ENCODE results near the gene MEX3A.
"Not testable (repeated sequence)": the region's sequence is repeated elsewhere in the genome, so short reads cannot be mapped to it uniquely, and the experiment has no call there.

Gene MEX3A, protein sequence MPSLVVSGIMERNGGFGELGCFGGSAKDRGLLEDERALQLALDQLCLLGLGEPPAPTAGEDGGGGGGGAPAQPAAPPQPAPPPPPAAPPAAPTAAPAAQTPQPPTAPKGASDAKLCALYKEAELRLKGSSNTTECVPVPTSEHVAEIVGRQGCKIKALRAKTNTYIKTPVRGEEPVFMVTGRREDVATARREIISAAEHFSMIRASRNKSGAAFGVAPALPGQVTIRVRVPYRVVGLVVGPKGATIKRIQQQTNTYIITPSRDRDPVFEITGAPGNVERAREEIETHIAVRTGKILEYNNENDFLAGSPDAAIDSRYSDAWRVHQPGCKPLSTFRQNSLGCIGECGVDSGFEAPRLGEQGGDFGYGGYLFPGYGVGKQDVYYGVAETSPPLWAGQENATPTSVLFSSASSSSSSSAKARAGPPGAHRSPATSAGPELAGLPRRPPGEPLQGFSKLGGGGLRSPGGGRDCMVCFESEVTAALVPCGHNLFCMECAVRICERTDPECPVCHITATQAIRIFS

DNA sequence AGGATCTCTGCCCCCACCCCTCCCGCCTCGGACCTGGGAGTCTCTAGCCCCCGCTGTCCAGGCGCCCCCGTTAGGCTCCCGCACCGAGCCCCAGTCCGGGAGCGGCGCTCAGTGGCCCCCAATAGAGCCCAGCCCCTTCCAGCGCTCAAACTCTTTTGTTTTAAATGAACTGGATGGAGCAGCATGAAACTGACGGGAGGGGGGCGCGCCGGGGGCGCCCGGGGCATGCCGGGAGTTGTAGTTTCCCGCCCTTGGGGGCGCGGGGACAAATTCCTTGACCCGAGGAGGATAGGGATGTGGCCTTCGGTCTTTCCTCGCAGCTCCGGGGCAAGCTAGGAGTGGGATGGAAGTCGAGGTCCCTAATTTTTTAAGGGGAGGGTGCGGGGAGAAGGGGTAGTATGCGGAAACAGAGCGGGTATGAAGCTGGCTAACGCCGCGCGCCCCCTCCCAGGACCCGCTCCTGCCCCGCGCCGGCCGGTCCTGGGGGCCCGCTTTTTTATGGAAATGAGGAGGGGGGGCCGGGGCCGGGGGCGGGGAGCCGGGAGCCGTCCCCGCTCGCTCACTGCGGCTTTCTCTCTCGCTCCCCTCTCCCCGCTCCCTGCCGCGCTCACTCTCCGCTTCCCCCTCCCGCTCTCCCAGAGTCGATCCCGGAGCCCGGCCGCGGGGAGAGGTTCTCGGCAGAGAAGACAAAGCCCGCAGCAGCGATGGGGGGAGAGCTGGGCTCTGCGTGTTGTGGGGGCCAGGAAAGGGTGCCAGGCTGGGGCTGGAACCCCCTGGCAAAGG is at the start of gene MEX3A:
Gene MEX3A, minus strand, starts transcription at position 157 of the 783 bp plus-strand sequence. CDS start 467 bp downstream, outside the sequence.
- DNase-seq = peak; percentile 52 to 68

DNA sequence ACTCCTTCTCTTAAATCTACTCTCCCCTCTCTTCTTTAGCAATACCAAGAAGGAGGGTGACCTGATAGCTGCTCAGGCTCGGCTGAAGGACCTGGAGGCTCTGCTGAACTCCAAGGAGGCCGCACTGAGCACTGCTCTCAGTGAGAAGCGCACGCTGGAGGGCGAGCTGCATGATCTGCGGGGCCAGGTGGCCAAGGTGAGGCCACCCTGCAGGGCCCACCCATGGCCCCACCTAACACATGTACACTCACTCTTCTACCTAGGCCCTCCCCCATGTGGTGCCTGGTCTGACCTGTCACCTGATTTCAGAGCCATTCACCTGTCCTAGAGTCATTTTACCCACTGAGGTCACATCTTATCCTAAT is 48.3 kb upstream of the MEX3A start:
- DNase-seq = no peak

DNA sequence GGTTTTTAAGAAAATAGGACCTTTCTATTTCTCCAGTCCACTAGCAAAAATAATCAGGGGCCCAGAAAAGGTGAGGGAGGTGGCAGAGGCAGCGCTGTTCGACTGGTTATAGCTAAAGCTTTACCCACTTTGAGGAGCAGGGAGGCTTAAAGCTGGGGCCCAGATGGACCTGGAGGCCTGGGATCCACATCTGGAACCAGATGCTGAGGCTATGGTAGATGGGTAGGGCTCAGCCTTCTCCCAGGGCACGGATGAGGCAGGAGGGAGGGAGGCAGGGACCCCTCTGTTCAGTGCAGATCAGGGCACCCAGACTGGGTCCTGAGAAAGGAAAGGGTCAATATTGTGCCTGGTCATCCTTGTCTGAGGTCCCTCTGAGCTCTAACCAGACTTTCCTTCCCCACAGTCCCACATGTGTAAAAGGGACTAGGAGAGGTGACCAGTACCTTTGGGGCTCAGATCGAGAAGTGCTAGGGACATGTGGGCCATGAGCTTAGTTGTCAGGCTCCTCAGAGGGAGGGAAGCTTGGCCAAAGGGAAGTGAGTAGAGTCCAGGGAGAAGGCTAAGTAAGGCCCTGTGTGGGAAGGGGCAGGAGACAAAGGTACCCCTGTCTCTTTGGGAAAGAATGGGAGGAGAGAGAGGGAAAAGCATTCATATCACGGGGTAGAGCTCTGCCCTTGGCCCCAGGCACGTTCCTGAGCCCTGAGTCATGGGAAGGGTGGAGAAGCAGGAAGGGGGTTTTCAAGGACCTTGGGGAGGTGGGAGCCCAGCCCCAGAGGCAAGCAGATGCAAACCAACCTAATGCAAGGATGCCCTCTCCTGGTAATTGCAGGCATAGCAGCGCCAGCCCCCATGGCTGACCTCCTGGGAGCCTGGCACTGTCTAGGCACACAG is 47.7 kb upstream of the MEX3A start:
- DNase-seq = peak; percentile 76 to 82

DNA sequence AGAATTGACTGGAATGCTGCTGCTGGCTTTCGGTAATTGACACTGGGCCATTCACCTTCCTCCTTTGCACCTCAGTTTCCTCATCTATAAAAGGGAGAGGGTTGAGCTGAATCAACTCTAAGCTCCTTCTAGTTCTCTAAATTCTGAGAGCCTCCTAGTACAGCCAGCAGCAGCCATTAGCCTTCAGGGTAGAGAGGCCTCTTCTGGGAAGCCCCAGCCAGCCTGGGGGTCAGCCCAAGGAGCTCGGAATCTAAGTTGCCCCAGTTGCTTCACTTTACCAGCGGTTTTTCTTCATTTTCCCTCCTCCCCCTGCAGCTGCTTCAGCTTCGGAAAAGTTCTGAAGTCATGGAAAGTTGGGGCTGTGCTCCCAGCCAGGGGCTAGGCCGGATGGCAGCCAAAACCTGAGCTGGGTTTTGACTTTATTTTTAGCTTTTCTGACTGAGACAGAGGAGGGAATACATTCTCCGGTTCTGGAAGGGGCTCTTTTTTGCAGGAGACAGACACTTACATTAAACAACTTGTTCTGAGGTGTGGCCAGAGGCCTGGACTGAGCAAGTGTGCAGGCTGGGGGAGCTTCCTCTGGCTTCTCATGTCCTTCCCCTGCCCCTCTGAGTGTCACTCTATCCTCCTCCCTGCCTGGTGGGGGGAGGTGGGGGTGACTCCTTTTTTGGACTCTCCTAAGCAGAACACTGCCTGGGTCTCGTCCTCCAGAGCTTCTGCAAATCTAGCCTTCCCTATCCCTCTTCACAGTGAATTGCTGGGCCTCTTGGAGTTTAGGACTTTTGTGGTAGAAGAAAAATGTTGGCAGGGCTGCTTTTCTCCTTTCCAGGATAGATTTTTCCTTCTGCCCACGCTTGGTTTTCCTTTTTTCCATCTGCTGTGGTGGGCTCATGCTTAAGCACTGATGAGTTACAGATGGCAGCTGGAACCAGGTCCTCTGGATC is 46.7 kb upstream of the MEX3A start:
- no peak for DNase-seq

DNA sequence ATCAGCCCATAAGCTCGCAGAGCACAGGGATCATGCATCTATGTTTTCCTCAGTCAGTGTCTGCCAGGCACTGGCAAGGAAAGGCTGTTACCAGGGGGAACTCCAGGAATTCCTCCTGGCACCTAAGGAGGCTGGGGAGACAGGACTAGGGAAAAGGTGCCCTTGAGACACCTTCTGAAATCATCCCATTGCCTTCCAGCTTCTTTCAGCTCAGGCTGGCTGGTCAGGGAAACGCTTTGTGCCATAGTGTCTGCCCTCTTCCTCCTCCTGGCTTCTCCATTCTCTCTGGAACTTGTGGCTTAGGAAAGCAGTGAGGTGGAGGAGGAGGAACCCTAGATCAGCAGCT is 46.0 kb upstream of the MEX3A start:
- DNase-seq = no peak

DNA sequence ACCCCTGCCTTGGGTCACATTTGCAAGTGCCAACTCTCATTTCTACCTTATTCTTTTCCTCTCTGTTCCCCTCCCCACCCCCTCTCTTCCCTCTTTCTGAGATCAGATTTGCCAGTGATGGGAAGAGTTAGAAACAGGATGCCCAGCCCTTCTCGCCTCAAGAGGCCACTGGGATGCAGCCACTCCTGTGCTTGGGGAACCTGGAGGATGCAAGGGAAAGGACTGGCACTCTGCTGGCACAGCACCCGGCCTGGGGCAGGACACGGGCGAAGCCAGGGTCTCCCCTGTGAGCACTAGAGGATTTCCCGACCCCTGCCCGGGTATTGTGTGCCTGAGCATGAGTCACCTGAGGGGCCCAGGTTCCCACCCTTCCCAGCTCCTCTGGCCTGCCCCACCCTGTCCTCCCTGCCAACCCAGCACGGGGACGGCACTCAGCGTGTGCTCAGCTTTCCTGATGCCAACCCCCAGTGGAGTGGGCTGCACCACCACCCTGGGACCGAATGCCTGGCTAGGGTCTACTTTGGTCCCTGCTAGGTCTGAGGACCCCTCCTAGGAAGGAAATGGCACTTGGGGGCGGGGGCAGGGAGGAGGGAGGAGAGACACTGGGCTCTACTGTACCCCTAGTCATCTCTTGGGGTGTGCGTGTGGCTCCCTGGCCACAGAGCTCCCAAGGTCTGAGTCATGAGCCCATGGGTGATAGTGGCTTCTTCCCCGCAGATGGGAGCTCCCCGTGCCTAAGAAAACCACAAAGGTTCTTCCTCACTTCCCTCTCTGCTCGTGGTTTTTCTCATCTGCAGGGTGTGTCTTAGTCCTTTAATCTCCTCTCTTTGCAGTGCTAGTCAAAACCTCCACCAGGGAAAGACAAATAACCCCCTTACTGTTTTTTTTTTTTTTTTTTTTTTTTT is 44.6 kb upstream of the MEX3A start:
- DNase-seq = peak; percentile 85 to 89

DNA sequence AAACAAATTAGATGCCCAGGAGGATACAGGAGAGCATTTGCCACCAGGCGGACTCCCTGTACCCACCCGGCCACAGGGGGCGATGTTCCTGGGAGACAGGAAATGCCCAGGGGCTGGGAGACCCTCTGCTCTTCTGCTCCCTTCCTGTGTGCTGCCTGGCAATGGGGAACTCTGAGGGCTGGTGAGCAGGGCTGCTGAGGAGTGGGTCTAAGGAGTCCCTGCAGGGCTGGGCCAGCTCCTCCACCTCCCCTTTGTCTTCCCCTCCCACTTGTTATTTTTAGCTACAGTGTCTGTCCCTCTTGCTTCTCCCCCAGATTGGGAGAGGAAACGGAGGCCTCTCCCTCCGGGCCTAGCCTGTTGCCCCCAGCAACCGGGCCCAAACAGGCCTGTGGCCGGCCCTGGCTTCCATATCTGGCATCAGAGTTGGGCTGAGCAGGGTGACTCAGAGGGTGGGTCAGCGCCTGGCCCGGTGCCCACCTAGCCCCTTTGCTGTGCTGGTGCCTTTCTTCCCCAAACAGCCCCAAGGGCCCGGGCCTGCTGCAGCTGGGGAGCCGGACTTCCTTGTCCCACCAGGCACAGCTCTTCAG is 43.9 kb upstream of the MEX3A start:
- DNase-seq = peak; percentile 77 to 79

DNA sequence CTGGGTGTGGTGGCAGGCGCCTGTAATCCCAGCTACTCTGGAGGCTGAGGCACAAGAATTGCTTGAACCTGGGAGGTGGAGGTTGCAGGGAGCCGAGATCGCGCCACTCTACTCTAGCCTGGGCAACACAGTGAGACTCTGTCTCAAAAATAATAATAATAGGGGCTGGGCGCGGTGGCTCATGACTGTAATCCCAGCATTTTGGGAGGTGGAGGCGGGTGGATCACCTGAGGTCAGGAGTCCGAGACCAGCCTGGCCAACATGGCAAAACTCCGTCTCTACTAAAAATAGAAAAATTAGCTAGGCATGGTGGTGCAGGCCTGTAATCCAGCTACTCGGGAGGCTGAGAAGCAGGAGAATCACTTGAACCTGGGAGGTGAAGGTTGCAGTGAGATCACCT is 43.3 kb upstream of the MEX3A start:
- DNase-seq = not testable (repeated sequence)

DNA sequence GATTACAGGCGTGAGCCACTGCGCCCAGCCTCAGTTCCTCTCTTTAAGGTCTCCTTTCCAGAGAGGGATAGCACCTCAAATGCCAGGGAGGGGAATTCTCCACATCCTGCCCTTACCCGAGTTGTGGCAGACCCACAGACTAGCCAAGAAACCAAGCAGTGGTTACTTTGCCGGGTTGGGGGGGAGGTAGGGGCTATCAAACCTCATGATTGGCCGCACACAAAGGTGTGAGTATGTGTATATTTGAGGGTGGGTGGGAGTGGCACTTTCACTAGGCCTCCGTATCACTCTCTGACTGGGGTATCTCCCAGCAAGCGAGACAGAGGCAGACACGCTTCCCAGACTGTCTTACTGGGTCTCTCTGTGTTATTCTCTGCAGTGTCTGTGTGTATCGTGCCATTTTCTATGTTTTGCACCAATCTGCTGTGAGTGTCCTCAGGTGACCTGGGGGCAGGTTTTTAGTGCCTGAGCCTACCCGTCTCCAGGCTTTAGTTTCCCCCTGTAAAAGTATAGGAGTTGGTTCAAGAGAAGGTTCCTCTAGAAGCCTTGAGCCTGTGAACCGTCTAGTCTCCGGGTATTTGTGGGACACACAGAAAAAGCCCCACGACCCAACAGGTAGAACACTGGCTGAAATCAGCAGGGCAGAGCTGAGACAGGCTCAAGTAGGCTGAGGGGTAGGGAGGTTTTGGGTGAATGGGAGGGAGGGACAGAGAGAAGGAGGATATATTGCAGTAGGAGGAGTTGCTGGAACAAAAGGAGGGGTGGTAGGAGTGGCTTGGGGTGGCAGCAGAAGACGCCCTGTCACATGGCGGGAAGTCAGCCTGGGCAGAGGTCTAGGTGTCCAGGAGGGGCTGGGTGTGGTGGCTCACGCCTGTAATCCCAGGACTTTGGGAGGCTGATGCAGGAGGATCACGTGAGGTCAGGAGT is 42.6 kb upstream of the MEX3A start:
- DNase-seq = peak in 1 of 2 donors; percentile 68

DNA sequence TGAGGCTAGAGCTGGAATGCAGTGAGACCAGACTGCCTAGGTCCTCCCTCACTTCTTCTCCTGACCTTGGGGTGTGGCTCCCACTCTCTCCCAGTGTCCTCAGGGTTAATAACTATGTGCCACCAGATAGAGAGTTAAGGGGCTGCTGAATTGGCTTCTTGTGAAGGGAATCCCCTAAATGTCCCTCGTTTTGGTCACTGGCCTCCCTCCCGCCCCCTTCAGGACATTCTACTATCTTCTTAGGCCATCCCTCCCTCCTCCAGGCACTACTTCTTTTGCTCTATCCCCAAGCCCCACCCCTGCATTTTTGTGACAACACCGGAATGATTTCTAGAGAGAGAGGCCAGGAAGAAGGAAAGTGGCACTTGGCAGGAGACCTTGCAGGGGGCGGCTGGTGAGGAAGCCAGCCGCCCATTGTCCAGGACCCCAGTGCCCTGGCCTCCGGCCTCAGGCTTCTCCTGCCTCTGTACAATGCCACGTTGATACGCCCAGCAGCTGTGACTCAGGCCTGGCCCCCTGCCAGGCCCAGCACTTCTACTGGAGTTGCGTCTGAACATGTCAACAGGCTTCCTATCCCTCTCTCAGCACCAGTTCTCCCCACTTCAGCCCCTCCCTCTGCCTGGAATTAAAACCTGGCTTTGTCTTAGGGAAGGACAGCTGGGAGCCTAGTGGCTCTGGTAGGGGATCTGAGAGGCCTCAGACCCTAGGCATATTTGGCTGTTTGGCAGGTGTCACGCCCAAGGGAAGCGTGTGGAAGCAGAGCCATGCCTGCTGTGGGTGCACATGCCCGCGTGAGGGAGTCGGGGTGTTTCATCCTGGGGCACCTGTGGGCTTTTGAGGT is 41.3 kb upstream of the MEX3A start:
- peak; percentile 64 to 70 for DNase-seq

DNA sequence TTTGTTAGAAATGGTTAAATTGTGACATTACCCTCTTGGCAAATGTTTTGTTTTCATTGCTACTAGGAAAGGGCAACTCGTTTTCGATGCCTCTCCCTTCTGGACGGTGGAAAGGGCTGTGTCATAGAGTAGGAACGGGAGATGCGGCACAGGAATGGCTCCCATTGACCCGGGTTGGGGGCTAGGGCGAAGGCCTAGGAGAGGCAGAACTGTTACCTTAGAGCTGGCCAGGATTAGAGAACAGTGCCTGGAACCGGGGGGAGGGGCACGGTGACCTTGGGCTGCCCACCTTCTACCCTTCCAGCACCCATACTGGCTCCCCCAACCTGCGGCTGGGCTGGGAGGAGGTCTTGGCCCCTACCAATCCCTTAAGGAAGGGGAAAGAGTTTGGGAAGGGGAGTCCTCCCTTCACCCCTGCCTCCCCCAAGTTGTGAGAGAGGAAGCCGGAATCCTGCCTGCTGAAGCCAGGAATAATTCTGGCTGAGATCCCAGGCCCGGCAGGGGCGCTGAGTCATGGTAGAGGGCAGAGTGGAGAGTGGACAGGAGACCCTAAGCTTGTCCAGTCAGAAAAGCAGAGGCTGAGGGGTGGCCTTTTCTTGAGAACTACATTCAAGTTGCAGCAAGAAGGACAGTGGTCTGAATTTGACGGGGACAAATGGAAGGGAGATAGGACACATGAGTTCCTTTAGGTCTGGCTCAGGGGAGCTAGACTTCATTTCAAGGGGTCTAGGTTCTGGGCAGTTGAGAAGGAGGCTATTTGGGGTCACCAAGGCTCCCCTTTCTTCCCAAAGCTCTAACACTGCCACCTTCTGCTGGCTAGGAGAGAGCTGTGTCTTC is 40.5 kb upstream of the MEX3A start:
- DNase-seq = peak in 1 of 2 donors; percentile 29

DNA sequence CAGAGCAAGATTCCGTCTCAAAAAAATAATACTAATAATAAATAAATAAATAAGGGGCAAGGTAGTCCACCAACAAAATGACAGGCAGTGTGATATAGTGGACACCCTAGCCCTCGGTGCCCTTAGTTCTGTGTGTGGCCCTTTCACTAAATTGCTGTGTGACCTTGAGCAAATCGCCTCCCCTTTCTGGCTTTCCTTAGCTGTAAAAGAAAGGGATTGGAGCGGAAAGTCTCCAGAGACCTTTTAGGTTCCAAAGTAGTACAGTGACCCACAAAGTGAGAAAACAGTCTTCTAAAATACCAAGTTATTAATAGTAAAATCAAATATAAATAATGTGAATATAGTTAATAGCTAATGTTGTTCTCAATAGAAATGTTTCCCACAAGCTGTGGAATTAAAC is 39.8 kb upstream of the MEX3A start:
- peak in 1 of 2 donors; percentile 16 for DNase-seq

DNA sequence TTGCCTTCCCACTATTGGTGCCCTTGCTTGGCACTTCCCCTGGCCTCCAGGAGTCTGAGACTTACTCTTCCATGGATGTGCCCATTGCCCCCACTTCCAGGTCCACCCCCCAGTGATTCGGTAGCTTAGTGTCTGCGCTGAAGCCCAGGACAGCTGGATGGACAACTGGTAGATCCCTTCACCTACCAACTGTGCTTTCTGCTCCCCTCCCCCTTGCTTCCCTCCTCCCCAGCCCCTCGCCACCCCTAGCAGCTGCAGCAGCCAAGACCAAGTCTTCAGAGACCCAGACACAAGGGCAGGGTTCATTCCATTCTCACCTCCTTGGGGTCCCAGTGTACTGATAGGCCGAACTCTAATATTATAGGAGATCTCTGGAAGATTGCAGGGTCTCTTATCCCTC is 39.2 kb upstream of the MEX3A start:
- DNase-seq = peak in 1 of 2 donors; percentile 14

DNA sequence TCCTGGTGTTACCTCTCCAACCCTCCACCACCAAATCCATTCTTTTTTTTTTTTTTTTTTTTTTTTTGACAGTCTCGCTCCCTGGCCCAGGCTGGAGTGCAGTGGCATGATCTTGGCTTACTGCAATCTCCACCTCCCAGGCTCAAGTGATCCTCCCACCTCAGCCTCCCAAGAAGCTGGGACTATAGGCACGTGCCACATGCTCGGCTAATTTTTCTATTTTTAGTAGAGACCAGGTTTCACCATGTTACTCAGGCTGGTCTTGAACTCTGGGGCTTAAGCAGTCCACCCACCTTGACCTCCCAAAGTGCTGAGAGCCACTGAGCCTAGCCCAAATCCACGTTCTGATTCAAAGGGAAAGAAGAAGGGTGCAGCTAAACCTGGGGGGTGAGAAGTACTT is 38.7 kb upstream of the MEX3A start:
- not testable (repeated sequence) for DNase-seq

DNA sequence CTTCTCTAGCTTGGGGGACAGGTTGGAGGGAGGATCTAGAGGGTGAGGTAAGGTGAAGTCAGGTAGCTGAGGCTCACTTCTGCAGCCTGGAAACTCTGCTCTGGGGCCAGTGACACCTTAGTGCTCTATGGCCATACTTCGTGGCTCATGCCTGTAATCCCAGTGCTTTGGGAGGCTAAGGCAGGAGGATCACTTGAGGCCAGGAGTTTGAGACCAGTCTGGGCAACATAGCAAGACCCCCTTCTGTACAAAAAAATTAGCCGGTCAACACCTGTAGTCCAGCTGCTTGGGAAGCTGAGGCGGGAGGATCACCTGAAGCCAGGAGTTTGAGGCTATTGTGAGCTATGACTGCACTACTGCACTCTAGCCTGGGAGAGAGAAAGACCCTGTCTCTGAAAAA is 38.1 kb upstream of the MEX3A start:
- no peak for DNase-seq

DNA sequence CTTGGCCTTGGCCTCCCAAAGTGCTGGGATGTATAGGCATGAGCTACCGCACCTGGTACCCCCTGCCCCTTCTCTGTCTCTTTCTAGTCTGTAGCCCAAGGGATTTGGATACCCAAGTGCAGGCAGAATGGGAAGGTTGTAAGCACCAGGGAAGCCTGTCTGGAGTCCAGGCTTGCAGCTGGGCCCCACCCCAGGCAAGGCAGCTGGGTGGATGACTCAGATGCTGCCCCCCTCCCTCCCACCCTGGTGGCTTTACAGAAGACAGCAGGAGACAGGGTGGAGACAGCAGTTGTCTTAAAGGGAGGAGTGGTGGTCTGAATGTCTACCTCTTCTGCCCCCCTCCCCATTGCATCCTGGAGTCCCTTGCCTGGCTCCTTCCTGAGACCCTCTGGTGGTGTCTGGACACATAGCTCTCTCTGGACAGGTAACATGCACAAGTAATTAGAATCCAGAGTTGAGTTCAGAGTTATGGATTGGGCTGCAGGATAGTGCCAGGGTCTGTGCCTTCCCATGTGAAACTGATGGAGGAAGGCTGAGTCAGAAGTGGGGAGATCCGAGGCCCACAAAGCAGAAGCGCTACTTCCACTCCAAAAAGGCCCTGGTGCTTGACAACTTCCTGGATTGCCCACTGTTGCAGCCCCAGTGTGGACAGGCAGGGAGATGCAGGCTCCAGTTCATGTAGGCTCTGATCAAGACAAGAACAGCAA is 37.4 kb upstream of the MEX3A start:
- peak; percentile 43 to 68 for DNase-seq

All from CD4-positive, alpha-beta T cell treated with Interferon alpha-2 for 1 hour (primary cell).